Endodermal cell (in vitro differentiated cells): ENCODE measurements around the gene BMPR1B. TPM values are rescaled to one million over a fixed set of nuclear protein-coding genes. Genes with fewer than 3 reads are reported as not detected.

ENCODE experiments used
- DNase-seq: peaks from one replicate; pipeline ENCODE4 v3.0.0-alpha.2; 2017
- H3K27ac ChIP-seq: 2 replicates; pipeline ENCODE4 v1.5.1; 2013; ENCODE audit warnings: mild to moderate bottlenecking, low read depth, low read length, moderate library complexity
- H3K27me3 ChIP-seq: 2 replicates; pipeline ENCODE4 v1.6.1; 2013; ENCODE audit warnings: mild to moderate bottlenecking, low read length, moderate library complexity; ENCODE audit not compliant: insufficient read depth, control insufficient read depth, poor library complexity, severe bottlenecking
- H3K36me3 ChIP-seq: 2 replicates; pipeline ENCODE4 v1.7.0; 2013; ENCODE audit warnings: mild to moderate bottlenecking, low read length, moderate library complexity; ENCODE audit not compliant: control insufficient read depth, insufficient read depth
- H3K4me1 ChIP-seq: one replicate; pipeline ENCODE4 v1.7.0; 2013; ENCODE audit warnings: low read length; ENCODE audit not compliant: control insufficient read depth, insufficient read depth
- H3K4me3 ChIP-seq: 2 replicates; pipeline ENCODE4 v1.5.1; 2013; ENCODE audit warnings: mild to moderate bottlenecking, low read length, moderate library complexity
- H3K9ac ChIP-seq: 2 replicates; pipeline ENCODE4 v1.6.1; 2013; ENCODE audit warnings: mild to moderate bottlenecking, low read length, moderate library complexity; ENCODE audit not compliant: poor library complexity, severe bottlenecking; ENCODE audit errors: extremely low read depth
- H3K9me3 ChIP-seq: 2 replicates; pipeline ENCODE4 v1.6.1; 2013; ENCODE audit warnings: mild to moderate bottlenecking, low read length, moderate library complexity; ENCODE audit not compliant: control insufficient read depth
- H3K27ac Mint-ChIP-seq: 2 replicates; pipeline ENCODE4 v1.8.0; 2020; ENCODE audit warnings: mixed read lengths
- H3K27me3 Mint-ChIP-seq: 2 replicates; pipeline ENCODE4 v1.8.0; 2021; ENCODE audit warnings: mild to moderate bottlenecking, mixed read lengths; ENCODE audit not compliant: insufficient read depth
- H3K36me3 Mint-ChIP-seq: 2 replicates; pipeline ENCODE4 v1.8.0; 2020; ENCODE audit warnings: low read depth, mixed read lengths
- H3K4me1 Mint-ChIP-seq: 2 replicates; pipeline ENCODE4 v1.8.0; 2020; ENCODE audit warnings: mixed read lengths
- H3K4me3 Mint-ChIP-seq: 2 replicates; pipeline ENCODE4 v1.8.0; 2020; ENCODE audit warnings: mild to moderate bottlenecking, moderate library complexity, mixed read lengths
- H3K9me3 Mint-ChIP-seq: 2 replicates; pipeline ENCODE4 v1.8.0; 2020; ENCODE audit warnings: mild to moderate bottlenecking, mixed read lengths
- CTCF ChIP-seq: fragments of 200-600 bp; sonication (generic); conservative IDR thresholded peaks from 2 replicates; pipeline ENCODE4 v1.5.0; 2021; ENCODE audit warnings: antibody characterized with exemption, mild to moderate bottlenecking
- WGBS, 2 experiments: methylation state at CpG; one replicate each; pipeline versions ENCODE4 v1.1.5 to v1.1.7; 2013; ENCODE audit warnings: missing lambda C conversion rate in 2 of 2, mixed read lengths in 1 of 2; ENCODE audit not compliant: insufficient coverage in 1 of 2, insufficient read length in 1 of 2; 5-methylcytosine and 5-hydroxymethylcytosine counted together
- total RNA-seq, 2 donors: library from RNA; stranded (reverse); fragmentation: NEBNext Ultra II Directional in 1 of 2; extraction: Animal tissue kit (Norgen Biotek cat#: 25700) in 1 of 2; gene quantifications; 2 replicates in 1 of 2; 3 replicates in 1 of 2; pipeline ENCODE4 v1.2.1, GENCODE V29; 2021

BMPR1B gene
- total RNA-seq, 2 donors from 2014 or later, result 2.8 to 3.6 TPM

DNA sequence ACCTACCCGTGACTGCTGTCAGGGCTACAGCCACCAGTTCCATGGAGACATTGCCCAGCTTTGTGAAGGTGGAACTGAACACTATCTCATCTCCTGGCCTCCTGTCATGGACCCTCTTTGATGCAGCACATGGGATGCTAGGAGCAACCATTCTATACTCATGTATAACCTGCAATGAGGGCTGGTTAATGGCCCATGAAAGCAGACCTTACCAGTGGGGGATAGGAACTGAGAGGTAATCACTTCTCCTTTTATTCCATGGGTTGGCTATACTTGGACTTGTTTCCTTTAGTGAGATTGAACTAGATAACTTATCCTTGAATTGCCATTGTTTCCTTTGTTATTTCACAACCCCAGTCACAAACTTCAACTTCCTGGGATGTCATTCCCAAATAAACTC lies 310.6 kb downstream of the BMPR1B start:
- Mint-ChIP-seq H3K36me3 (no peaks in the 10 kb centered on the region), H3K27ac (no peak overlapping the region), H3K27me3 (no peaks in the 10 kb centered on the region), H3K9me3 (peaks cover 9% of the 10 kb centered on the region), H3K4me3 (no peak overlapping the region), H3K4me1 (peaks cover 15% of the 10 kb centered on the region)
- no peak overlapping the region for H3K4me3 ChIP-seq
- WGBS, 2 experiments, result 96 to 100% methylated on average over 1 of the region's 1 CpG
- peaks cover 3% of the 10 kb centered on the region for H3K4me1 ChIP-seq
- DNase-seq, result no peak
- peaks cover 8% of the 10 kb centered on the region for H3K9me3 ChIP-seq
- H3K36me3 ChIP-seq, result no peaks in the 10 kb centered on the region
- H3K27ac ChIP-seq, result no peak overlapping the region
- no peaks in the 10 kb centered on the region for H3K27me3 ChIP-seq
- no peak overlapping the region for H3K9ac ChIP-seq
- no peak for TF ChIP-seq CTCF

DNA sequence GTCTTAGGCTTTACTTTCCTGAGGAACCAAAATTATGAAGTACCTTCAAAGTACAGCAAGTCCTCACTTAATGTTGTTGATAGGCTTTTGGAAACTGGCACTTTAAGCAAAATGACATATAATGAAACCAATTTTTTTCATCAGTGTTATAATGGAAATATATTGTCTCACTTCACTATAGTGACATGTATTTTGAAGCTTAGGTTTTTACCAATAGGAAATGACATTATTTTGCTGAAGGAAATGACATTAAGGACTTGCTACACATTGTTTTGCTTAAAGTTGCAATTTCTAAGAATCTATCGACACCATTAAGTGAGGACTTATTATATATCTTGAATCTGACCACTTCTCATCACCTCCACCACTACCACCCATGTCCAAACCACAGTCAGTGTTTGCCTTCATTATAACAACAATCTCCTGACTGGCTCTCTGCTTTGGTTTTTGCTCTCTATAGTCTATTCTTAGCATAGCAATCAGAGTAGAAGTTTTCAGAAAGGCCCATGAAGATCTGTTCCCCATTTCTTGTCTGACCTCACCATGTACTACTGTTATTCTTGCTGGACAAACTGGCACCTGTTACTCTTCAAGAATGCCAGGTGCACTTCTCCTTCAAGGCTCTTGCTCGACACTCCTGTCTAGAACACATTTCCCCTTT lies 311.2 kb downstream of the BMPR1B start:
- TF ChIP-seq CTCF, result no peak
- no peaks in the 10 kb centered on the region for H3K36me3 ChIP-seq
- H3K36me3 Mint-ChIP-seq, result no peaks in the 10 kb centered on the region
- H3K4me3 Mint-ChIP-seq, result no peak overlapping the region
- peaks cover 3% of the 10 kb centered on the region for H3K4me1 ChIP-seq
- H3K4me3 ChIP-seq, result no peak overlapping the region
- 89 to 94% methylated on average over 1 to 2 of the region's 2 CpGs for WGBS, 2 experiments
- H3K9me3 Mint-ChIP-seq, result peaks cover 7% of the 10 kb centered on the region
- no peak overlapping the region for H3K27ac ChIP-seq
- H3K9ac ChIP-seq, result no peak overlapping the region
- H3K4me1 Mint-ChIP-seq, result peaks cover 19% of the 10 kb centered on the region
- no peaks in the 10 kb centered on the region for H3K27me3 Mint-ChIP-seq
- H3K27ac Mint-ChIP-seq, result no peak overlapping the region
- peaks cover 8% of the 10 kb centered on the region for H3K9me3 ChIP-seq
- no peaks in the 10 kb centered on the region for H3K27me3 ChIP-seq
- no peak for DNase-seq

GRCh38 chr4:95071851-95072250 lies 314.1 kb downstream of the BMPR1B start:
- Histone ChIP-seq H3K4me1 (peaks cover 3% of the 10 kb centered on the region), H3K36me3 (no peaks in the 10 kb centered on the region), H3K27ac (no peak overlapping the region), H3K9me3 (no peaks in the 10 kb centered on the region), H3K27me3 (no peaks in the 10 kb centered on the region), H3K4me3 (no peak overlapping the region), H3K9ac (no peak overlapping the region)
- Mint-ChIP-seq H3K36me3 (no peaks in the 10 kb centered on the region), H3K9me3 (no peaks in the 10 kb centered on the region), H3K27me3 (no peaks in the 10 kb centered on the region), H3K4me1 (peaks cover 27% of the 10 kb centered on the region), H3K4me3 (no peak overlapping the region), H3K27ac (no peak overlapping the region)
- no peak for TF ChIP-seq CTCF
- 90 to 96% methylated on average over 3 of the region's 3 CpGs for WGBS, 2 experiments
- no peak for DNase-seq
